A549 (cell line): ENCODE results near the gene SERPINE2. TPM values are rescaled to one million over a fixed set of nuclear protein-coding genes. Genes with fewer than 3 reads are reported as not detected.

ENCODE experiments used
- ATAC-seq, 2 experiments: fragments of 200-7000 bp in 1 of 2; fragments of >200 bp in 1 of 2; cut with Nextera tagmentation in 1 of 2; cut with Tn5 transposase in 1 of 2; 3 replicates each; pipeline versions ENCODE4 v1.8.0 to v1.9.1; 2018 to 2020; ENCODE audit warnings: mild to moderate bottlenecking in 1 of 2, moderate library complexity in 1 of 2
- CTCF ChIA-PET: fragments of 300-600 bp; sonication (Branson Sonifier 250); formaldehyde crosslinking; extraction: SDS; loops from one replicate; lab custom pipeline; 2021; ENCODE audit warnings: antibody characterized with exemption, inconsistent platforms; lab: Yijun Ruan, JAX
- POLR2A ChIA-PET: fragments of 350-600 bp; formaldehyde crosslinking; extraction: SDS; loops from one replicate; lab custom pipeline; 2021; ENCODE audit warnings: antibody characterized with exemption, inconsistent platforms; lab: Yijun Ruan, JAX
- DNase-seq, 2 experiments: peaks; one replicate each; pipeline versions ENCODE4 v3.0.0 to v3.0.0-alpha.2; 2011 to 2016; ENCODE audit warnings: low read depth in 1 of 2, low spot score in 1 of 2
- FAIRE-seq: peaks from 2 replicates; lab custom pipeline; 2011; peaks lifted over from hg19 to GRCh38; lab: Jason Lieb, UNC
- H3K27ac ChIP-seq, 2 experiments: fragments of >200 bp; sonication (Bioruptor Twin); formaldehyde crosslinking; 3 replicates each; pipeline ENCODE4 v1.5.1; 2016 to 2017
- H3K4me1 ChIP-seq: fragments of >200 bp; sonication (Bioruptor Twin); formaldehyde crosslinking; 3 replicates; pipeline ENCODE4 v1.6.1; 2016
- H3K4me2 ChIP-seq: fragments of >200 bp; sonication (Bioruptor Twin); formaldehyde crosslinking; 3 replicates; pipeline ENCODE4 v1.6.1; 2016
- H3K4me3 ChIP-seq: fragments of >200 bp; sonication (Bioruptor Twin); formaldehyde crosslinking; 3 replicates; pipeline ENCODE4 v1.5.1; 2016
- H3K9me3 ChIP-seq: fragments of >200 bp; sonication (Bioruptor Twin); formaldehyde crosslinking; 3 replicates; pipeline ENCODE4 v1.6.1; 2016
- CBX8 ChIP-seq: fragments of 200-600 bp; sonication (generic); IDR thresholded peaks from 2 replicates; pipeline ENCODE4 v1.6.1; 2016
- CEBPB ChIP-seq, 2 experiments: fragments of >200 bp in 1 of 2; sonication (Bioruptor Twin) in 1 of 2; formaldehyde crosslinking in 1 of 2; IDR thresholded peaks; 2 replicates each; pipeline ENCODE4 v1.6.1; 2012 to 2016
- EHMT2 ChIP-seq: fragments of 200-600 bp; sonication (generic); IDR thresholded peaks from 2 replicates; pipeline ENCODE4 v1.6.1; 2016; ENCODE audit warnings: antibody characterized with exemption, low read depth, mild to moderate bottlenecking, moderate library complexity
- FOSL2 ChIP-seq, 2 experiments: fragments of 450-650 bp in 1 of 2; fragments of >200 bp in 1 of 2; sonication (Bioruptor Twin) in 1 of 2; formaldehyde crosslinking; IDR thresholded peaks; 2 replicates each; pipeline versions ENCODE4 v1.5.0 to v1.6.1; 2016 to 2020; ENCODE audit warnings: mild to moderate bottlenecking in 1 of 2, moderate library complexity in 1 of 2
- GATA3 ChIP-seq: IDR thresholded peaks from 2 replicates; pipeline ENCODE4 v1.6.1; 2012; ENCODE audit warnings: borderline replicate concordance
- HDAC2 ChIP-seq: fragments of 200-600 bp; sonication (generic); IDR thresholded peaks from 2 replicates; pipeline ENCODE4 v1.6.1; 2016
- HOXB13 ChIP-seq: fragments of 250-450 bp; sonication (Bioruptor Pico); IDR thresholded peaks from 2 replicates; pipeline ENCODE4 v1.5.0; 2020; ENCODE audit warnings: low read depth, mild to moderate bottlenecking, moderate library complexity
- JUNB ChIP-seq: fragments of >200 bp; sonication (Bioruptor Twin); formaldehyde crosslinking; IDR thresholded peaks from 2 replicates; pipeline ENCODE4 v1.6.1; 2016
- KDM1A ChIP-seq: fragments of 200-600 bp; sonication (generic); IDR thresholded peaks from 2 replicates; pipeline ENCODE4 v1.6.1; 2016; ENCODE audit warnings: low read depth, mild to moderate bottlenecking
- MAFK ChIP-seq: fragments of 450-650 bp; IDR thresholded peaks from 2 replicates; pipeline ENCODE4 v1.6.1; 2014; ENCODE audit not compliant: partially characterized antibody
- MAZ ChIP-seq: fragments of 150-350 bp; IDR thresholded peaks from 2 replicates; pipeline ENCODE4 v1.6.1; 2014; ENCODE audit warnings: antibody characterized with exemption, low read depth, low read length, borderline replicate concordance
- NFE2L2 ChIP-seq: fragments of 150-350 bp; conservative IDR thresholded peaks from 2 replicates; pipeline ENCODE4 v1.6.1; 2014; ENCODE audit warnings: low read length
- POLR2A ChIP-seq: IDR thresholded peaks from 2 replicates; pipeline ENCODE4 v1.6.1; 2012; ENCODE audit warnings: mild to moderate bottlenecking, low read length
- POLR2AphosphoS2 ChIP-seq: conservative IDR thresholded peaks from 2 replicates; pipeline ENCODE4 v1.6.1; 2012; ENCODE audit warnings: low read length, improper control_type of control experiment, inconsistent platforms
- RAD21 ChIP-seq, 2 experiments: fragments of >200 bp in 1 of 2; sonication (Bioruptor Twin) in 1 of 2; formaldehyde crosslinking in 1 of 2; IDR thresholded peaks in 1 of 2; conservative IDR thresholded peaks in 1 of 2; 2 replicates in 1 of 2; 3 replicates in 1 of 2; pipeline ENCODE4 v1.6.1; 2012 to 2018; ENCODE audit warnings: inconsistent platforms in 1 of 2
- RARB ChIP-seq: fragments of 250-450 bp; sonication (Bioruptor Pico); IDR thresholded peaks from 2 replicates; pipeline ENCODE4 v1.8.0; 2021; ENCODE audit warnings: mild to moderate bottlenecking, moderate library complexity
- RNF2 ChIP-seq: fragments of 200-600 bp; sonication (generic); IDR thresholded peaks from 2 replicates; pipeline ENCODE4 v1.6.1; 2016; ENCODE audit warnings: low read depth, mild to moderate bottlenecking, antibody characterized with exemption, moderate library complexity, borderline replicate concordance
- SMC3 ChIP-seq: fragments of >200 bp; sonication (Bioruptor Twin); formaldehyde crosslinking; IDR thresholded peaks from 3 replicates; pipeline ENCODE4 v1.6.1; 2018; ENCODE audit warnings: inconsistent platforms
- SREBF2 ChIP-seq: fragments of 450-650 bp; IDR thresholded peaks from 2 replicates; pipeline ENCODE4 v1.6.1; 2014; ENCODE audit warnings: mild to moderate bottlenecking, moderate library complexity
- TP53 ChIP-seq: fragments of 250-450 bp; sonication (Bioruptor Pico); IDR thresholded peaks from 2 replicates; pipeline ENCODE4 v1.5.0; 2021; ENCODE audit warnings: mild to moderate bottlenecking, moderate library complexity
- ZC3H11A ChIP-seq: fragments of 450-650 bp; IDR thresholded peaks from 2 replicates; pipeline ENCODE4 v1.6.1; 2014; ENCODE audit warnings: antibody characterized with exemption, mild to moderate bottlenecking
- ZFP36 ChIP-seq: fragments of 450-650 bp; IDR thresholded peaks from 2 replicates; pipeline ENCODE4 v1.6.1; 2014; ENCODE audit warnings: borderline replicate concordance; ENCODE audit not compliant: partially characterized antibody
- ZNF302 ChIP-seq: fragments of 250-450 bp; sonication (Bioruptor Pico); IDR thresholded peaks from 2 replicates; pipeline ENCODE4 v1.9.0; 2021; ENCODE audit warnings: inconsistent platforms, mild to moderate bottlenecking, moderate library complexity
- ZSCAN20 ChIP-seq: fragments of 250-450 bp; sonication (Bioruptor Pico); IDR thresholded peaks from 2 replicates; pipeline ENCODE4 v1.8.0; 2022; ENCODE audit warnings: mild to moderate bottlenecking, moderate library complexity
- WGBS: methylation state at CpG from one replicate; pipeline ENCODE4 v1.1.6; 2017; ENCODE audit errors: missing lambda C conversion rate; 5-methylcytosine and 5-hydroxymethylcytosine counted together
- polyA plus RNA-seq, 4 experiments: library from polyadenylated mRNA; depleted of rRNA in 3 of 4; stranded (reverse); fragments of >200 nt; fragmentation: RNase III in 1 of 4; extraction: RNeasy Plus Mini Kit Qiagen cat#74134 plus additional on column Dnase treatment in 1 of 4; gene quantifications; 2 replicates in 3 of 4; 3 replicates in 1 of 4; pipeline ENCODE4 v1.2.3, GENCODE V29; 2011 to 2017
- TF ChIP-seq, protein P1 (sequence below): fragments of 250-450 bp; sonication (Bioruptor Pico); IDR thresholded peaks from 2 replicates; pipeline ENCODE4 v1.5.0; 2020; ENCODE audit warnings: low read depth, mild to moderate bottlenecking, moderate library complexity
- TF ChIP-seq, protein P2 (sequence below): IDR thresholded peaks from 2 replicates; pipeline ENCODE4 v1.6.1; 2012
- TF ChIP-seq, protein P3 (sequence below): IDR thresholded peaks from 2 replicates; pipeline ENCODE4 v1.6.1; 2012; ENCODE audit warnings: low read depth, borderline replicate concordance
- TF ChIP-seq, protein P4 (sequence below): fragments of 450-650 bp; IDR thresholded peaks from 2 replicates; pipeline ENCODE4 v1.6.1; 2014; ENCODE audit warnings: antibody characterized with exemption
- TF ChIP-seq, protein P5 (sequence below): fragments of 150-350 bp; IDR thresholded peaks from 2 replicates; pipeline ENCODE4 v1.6.1; 2014; ENCODE audit warnings: low read depth, mild to moderate bottlenecking, low read length
- TF ChIP-seq, protein P6 (sequence below): IDR thresholded peaks from 2 replicates; pipeline ENCODE4 v1.6.1; 2012

The SERPINE2 gene
- polyA plus RNA-seq, 2 of the 4 experiments (the other 2 are of a cell fraction): 58.6 to 88.2 TPM

DNA sequence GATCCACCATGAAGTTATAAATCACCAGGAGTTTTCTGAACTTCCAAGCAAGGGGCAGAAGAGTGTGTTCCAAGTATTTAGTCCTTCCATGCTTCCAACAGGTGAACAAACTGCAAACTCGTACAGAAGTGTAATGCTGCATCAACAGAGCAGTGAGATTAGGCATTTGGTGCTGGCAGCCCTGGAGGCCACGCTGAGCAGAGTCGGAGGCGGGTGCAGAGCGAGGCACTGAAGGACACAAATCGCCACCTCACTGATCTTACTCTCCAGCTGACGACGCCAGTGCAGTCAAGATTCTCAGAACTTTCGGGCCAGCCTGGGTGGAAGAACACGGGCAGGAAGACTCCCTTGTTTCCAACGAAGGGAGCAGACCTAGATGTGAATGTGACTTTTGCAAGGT lies 39.2 kb downstream of the SERPINE2 start:
- Histone ChIP-seq H3K4me2 (no peak overlapping the region), H3K9me3 (0 out of 3 replicates have a peak, but pooled peaks cover 3% of the 10 kb centered on the region), H3K27ac (no peak overlapping the region), H3K4me3 (no peak overlapping the region), H3K4me1 (peaks cover 9% of the 10 kb centered on the region; the same call in 1 of the 3 replicates)
- ChIA-PET CTCF (interaction anchor here (1.1 to 15.9 kb wide), 2 partner anchors 144 to 286 kb away, joined by 3 to 360 read pairs; no protein-coding TSS in a partner anchor), POLR2A (no interaction called here)
- no peak for FAIRE-seq
- WGBS: 94% methylated on average over 11 of the region's 11 CpGs
- no peak for ATAC-seq
- no peak for TF ChIP-seq MAZ
- TF ChIP-seq RAD21 (conservative IDR thresholded peaks at IDR 0.05 in 1 of 2, IDR thresholded peaks at IDR 0.05 in 1 of 2): no peak
- TF ChIP-seq MAFK: no peak
- TF ChIP-seq, protein P1, sequence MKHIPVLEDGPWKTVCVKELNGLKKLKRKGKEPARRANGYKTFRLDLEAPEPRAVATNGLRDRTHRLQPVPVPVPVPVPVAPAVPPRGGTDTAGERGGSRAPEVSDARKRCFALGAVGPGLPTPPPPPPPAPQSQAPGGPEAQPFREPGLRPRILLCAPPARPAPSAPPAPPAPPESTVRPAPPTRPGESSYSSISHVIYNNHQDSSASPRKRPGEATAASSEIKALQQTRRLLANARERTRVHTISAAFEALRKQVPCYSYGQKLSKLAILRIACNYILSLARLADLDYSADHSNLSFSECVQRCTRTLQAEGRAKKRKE (CRISPR knock-in tag): no peak
- TF ChIP-seq SREBF2: no peak
- TF ChIP-seq, protein P2, sequence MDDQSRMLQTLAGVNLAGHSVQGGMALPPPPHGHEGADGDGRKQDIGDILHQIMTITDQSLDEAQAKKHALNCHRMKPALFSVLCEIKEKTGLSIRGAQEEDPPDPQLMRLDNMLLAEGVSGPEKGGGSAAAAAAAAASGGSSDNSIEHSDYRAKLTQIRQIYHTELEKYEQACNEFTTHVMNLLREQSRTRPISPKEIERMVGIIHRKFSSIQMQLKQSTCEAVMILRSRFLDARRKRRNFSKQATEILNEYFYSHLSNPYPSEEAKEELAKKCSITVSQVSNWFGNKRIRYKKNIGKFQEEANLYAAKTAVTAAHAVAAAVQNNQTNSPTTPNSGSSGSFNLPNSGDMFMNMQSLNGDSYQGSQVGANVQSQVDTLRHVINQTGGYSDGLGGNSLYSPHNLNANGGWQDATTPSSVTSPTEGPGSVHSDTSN: no peak
- TF ChIP-seq ZNF302: no peak
- TF ChIP-seq SMC3: no peak
- TF ChIP-seq HOXB13 (CRISPR knock-in tag): no peak
- TF ChIP-seq, protein P3, sequence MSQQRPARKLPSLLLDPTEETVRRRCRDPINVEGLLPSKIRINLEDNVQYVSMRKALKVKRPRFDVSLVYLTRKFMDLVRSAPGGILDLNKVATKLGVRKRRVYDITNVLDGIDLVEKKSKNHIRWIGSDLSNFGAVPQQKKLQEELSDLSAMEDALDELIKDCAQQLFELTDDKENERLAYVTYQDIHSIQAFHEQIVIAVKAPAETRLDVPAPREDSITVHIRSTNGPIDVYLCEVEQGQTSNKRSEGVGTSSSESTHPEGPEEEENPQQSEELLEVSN: no peak
- no peak for TF ChIP-seq RARB (CRISPR knock-in tag)
- TF ChIP-seq POLR2AphosphoS2: no peak
- no peak for TF ChIP-seq ZSCAN20
- TF ChIP-seq POLR2A: no peak
- no peak for TF ChIP-seq KDM1A
- TF ChIP-seq ZC3H11A: no peak
- TF ChIP-seq, protein P4, sequence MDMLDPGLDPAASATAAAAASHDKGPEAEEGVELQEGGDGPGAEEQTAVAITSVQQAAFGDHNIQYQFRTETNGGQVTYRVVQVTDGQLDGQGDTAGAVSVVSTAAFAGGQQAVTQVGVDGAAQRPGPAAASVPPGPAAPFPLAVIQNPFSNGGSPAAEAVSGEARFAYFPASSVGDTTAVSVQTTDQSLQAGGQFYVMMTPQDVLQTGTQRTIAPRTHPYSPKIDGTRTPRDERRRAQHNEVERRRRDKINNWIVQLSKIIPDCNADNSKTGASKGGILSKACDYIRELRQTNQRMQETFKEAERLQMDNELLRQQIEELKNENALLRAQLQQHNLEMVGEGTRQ: no peak
- TF ChIP-seq NFE2L2: no peak
- TF ChIP-seq FOSL2 (IDR thresholded peaks at IDR 0.05): no peak
- no peak for TF ChIP-seq FOSL2 (CRISPR knock-in tag; IDR thresholded peaks at IDR 0.05)
- DNase-seq: no peak

DNA sequence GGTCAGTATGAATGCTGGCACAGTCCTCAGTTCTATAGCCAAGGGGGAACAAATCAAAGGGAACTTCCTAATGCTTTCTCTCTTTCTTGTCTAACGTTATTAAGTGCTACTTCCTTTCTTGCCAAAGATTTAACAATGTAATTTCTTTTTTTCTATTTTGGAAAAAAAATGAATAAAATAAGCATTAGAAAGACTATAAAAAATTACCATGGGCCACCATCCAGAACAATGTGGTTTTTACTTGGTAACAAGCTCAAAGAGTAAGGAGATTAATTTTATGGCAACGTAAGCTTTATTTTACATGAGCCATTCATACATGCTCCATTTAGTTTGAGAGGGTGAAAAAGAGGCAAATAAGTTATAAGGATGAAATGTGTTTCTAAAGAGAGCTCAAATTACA lies 40.1 kb downstream of the SERPINE2 start:
- POLR2A ChIA-PET: no interaction called here
- peaks cover 17% of the 10 kb centered on the region; the same call in 2 of the 3 replicates for H3K4me1 ChIP-seq
- ATAC-seq: no peak
- TF ChIP-seq GATA3: no peak
- no peak for TF ChIP-seq CEBPB (IDR thresholded peaks at IDR 0.05)
- TF ChIP-seq EHMT2: no peak
- TF ChIP-seq, protein P5, sequence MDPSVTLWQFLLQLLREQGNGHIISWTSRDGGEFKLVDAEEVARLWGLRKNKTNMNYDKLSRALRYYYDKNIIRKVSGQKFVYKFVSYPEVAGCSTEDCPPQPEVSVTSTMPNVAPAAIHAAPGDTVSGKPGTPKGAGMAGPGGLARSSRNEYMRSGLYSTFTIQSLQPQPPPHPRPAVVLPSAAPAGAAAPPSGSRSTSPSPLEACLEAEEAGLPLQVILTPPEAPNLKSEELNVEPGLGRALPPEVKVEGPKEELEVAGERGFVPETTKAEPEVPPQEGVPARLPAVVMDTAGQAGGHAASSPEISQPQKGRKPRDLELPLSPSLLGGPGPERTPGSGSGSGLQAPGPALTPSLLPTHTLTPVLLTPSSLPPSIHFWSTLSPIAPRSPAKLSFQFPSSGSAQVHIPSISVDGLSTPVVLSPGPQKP: no peak
- TF ChIP-seq HOXB13 (CRISPR knock-in tag): no peak
- no peak for TF ChIP-seq CBX8
- no peak for TF ChIP-seq RNF2
- TF ChIP-seq JUNB: no peak
- TF ChIP-seq POLR2AphosphoS2: no peak
- TF ChIP-seq TP53 (CRISPR knock-in tag): no peak
- TF ChIP-seq, protein P6, sequence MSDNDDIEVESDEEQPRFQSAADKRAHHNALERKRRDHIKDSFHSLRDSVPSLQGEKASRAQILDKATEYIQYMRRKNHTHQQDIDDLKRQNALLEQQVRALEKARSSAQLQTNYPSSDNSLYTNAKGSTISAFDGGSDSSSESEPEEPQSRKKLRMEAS: no peak
- no peak for TF ChIP-seq HDAC2
- no peak for TF ChIP-seq RARB (CRISPR knock-in tag)
- TF ChIP-seq, protein P4: no peak
- TF ChIP-seq ZFP36: no peak
- TF ChIP-seq, protein P1 (CRISPR knock-in tag): no peak
- TF ChIP-seq, protein P2: no peak

More for the DNA sequence above, 40.1 kb downstream of the SERPINE2 start:
- DNase-seq (no peak), FAIRE-seq (no peak)
- no peak overlapping the region for H3K27ac ChIP-seq
- no peak overlapping the region for H3K4me2 ChIP-seq
- H3K9me3 ChIP-seq: 0 out of 3 replicates have a peak, but pooled peaks cover 3% of the 10 kb centered on the region
- no peak overlapping the region for H3K4me3 ChIP-seq
- CTCF ChIA-PET: interaction anchor here (0.7 to 15.9 kb wide), 5 partner anchors 10 to 287 kb away, joined by 3 to 360 read pairs (median 4); partner anchors contain the start of gene SERPINE2
- WGBS: 94% methylated on average over 2 of the region's 2 CpGs
